ENCODE results near the gene ADGRL3.

The ADGRL3 gene

DNA sequence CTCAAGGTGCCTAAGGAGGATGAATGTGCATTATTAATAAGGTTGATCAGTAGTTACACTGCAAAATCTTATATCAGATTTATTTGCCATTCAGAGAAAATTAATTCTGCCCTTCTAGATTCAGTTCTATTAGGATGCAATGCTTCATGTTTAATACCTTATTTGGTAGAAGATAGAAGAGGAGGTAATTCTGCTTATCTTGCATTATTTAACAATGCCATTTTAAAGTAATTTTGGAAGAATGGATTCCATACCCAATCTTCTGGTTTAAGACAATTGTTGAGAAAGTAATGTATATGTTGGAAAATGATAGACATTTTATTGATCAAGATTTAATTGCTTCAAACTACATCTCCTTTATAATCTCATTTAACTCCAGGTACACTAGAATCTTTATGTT lies 360.9 kb downstream of the ADGRL3 start:
- CTCF ChIA-PET, result no interaction called here
- Histone ChIP-seq H3K4me3 (ENCODE audit: low read depth, low read length) (no peak overlapping the region), H3K27ac (ENCODE audit: extremely low read depth, low read depth, low read length) (no peak overlapping the region), H3K36me3 (ENCODE audit: control insufficient read depth in 2 of 2, insufficient read depth in 1 of 2, low read length in 2 of 2) (no peaks in the 10 kb centered on the region), H3K9me3 (ENCODE audit: control insufficient read depth, insufficient read depth, low read depth, low read length) (no peaks in the 10 kb centered on the region), H3K4me1 (ENCODE audit: control insufficient read depth, insufficient read depth, low read length) (0 out of 2 replicates have a peak, but pooled peaks cover 3% of the 10 kb centered on the region)
- TF ChIP-seq ZNF521 (tag by site-specific recombination; IDR thresholded peaks at IDR 0.05), result no peak
- TF ChIP-seq ZNF132 (tag by site-specific recombination; IDR thresholded peaks at IDR 0.05; ENCODE audit: borderline replicate concordance), result no peak
- POLR2A ChIA-PET, result no interaction called here

DNA sequence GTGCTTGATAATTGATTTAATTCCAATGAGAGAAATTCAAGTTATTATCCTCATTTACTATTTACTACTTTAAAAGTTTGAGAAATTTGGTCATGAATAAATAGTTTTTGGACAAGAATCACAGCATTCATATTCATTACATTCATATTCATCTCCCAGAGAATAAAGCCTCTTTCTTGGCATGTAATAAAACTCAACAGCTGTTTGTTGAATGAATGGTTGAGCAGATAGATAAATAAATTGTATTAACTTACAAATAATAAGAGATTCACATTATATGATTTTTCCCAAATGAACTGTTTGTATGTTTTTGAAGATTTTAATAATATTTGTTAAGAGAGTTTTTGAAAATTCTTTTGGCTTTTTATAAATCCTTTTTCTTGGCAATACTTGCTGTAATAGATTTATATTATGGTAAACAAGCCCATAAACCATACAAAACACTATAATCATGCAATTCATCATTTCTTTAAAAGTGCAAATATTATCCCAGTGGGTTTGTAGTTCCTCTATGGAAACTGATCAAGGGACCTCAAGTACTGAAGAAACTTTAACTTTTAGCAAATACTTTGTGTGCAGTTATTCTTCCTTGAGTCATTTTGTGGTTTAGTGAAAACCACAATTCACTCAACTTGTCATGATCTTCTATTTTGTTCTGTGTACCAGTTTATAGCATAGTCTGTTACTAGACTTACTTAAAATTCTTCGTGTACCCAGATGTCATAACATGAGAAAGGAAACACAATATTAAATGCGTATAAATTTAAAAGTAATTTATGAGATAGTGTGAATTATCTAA lies 371.8 kb downstream of the ADGRL3 start:
- H3K4me3 ChIP-seq (ENCODE audit: low read depth, low read length), result no peak overlapping the region
- ChIA-PET POLR2A (no interaction called here), CTCF (no interaction called here)
- no peaks in the 10 kb centered on the region for H3K36me3 ChIP-seq (ENCODE audit: control insufficient read depth in 2 of 2, insufficient read depth in 1 of 2, low read length in 2 of 2)
- no peaks in the 10 kb centered on the region for H3K4me1 ChIP-seq (ENCODE audit: control insufficient read depth, insufficient read depth, low read length)
- no peak overlapping the region for H3K27ac ChIP-seq (ENCODE audit: extremely low read depth, low read depth, low read length)
- TF ChIP-seq IKZF3 (tag by site-specific recombination; IDR thresholded peaks at IDR 0.05), result no peak
- TF ChIP-seq, protein P1, sequence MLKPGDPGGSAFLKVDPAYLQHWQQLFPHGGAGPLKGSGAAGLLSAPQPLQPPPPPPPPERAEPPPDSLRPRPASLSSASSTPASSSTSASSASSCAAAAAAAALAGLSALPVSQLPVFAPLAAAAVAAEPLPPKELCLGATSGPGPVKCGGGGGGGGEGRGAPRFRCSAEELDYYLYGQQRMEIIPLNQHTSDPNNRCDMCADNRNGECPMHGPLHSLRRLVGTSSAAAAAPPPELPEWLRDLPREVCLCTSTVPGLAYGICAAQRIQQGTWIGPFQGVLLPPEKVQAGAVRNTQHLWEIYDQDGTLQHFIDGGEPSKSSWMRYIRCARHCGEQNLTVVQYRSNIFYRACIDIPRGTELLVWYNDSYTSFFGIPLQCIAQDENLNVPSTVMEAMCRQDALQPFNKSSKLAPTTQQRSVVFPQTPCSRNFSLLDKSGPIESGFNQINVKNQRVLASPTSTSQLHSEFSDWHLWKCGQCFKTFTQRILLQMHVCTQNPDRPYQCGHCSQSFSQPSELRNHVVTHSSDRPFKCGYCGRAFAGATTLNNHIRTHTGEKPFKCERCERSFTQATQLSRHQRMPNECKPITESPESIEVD (tag by site-specific recombination; IDR thresholded peaks at IDR 0.05), result 0 out of 2 replicates have a peak, but pooled peaks have one; percentile 23
- no peaks in the 10 kb centered on the region for H3K9me3 ChIP-seq (ENCODE audit: control insufficient read depth, insufficient read depth, low read depth, low read length)

DNA sequence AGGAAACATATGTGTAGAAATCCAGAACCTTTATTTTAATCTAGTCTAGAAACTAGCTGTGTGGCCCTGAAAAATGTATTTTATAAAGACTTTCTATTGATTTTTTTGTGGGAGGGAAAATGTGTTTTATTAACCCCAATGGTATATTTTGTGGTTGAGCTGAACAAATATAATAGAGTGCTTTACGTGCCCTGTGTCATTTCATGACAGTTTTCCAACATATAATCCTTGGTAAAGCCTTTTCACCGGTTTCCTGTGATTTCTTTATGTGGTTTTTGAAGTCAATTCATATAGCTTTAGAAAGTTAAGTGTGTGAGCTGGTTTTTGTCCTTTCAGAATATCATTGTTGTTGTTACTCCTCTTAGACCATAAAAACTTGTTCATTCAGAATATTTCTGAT lies 375.7 kb downstream of the ADGRL3 start:
- no peak overlapping the region for H3K27ac ChIP-seq (ENCODE audit: extremely low read depth, low read depth, low read length)
- no peaks in the 10 kb centered on the region for H3K36me3 ChIP-seq (ENCODE audit: control insufficient read depth in 2 of 2, insufficient read depth in 1 of 2, low read length in 2 of 2)
- TF ChIP-seq OSR2 (tag by site-specific recombination; IDR thresholded peaks at IDR 0.05) (no peak), ZNF394 (tag by site-specific recombination; IDR thresholded peaks at IDR 0.05; ENCODE audit: borderline replicate concordance) (no peak), ZFHX2 (tag by site-specific recombination; conservative IDR thresholded peaks at IDR 0.05) (no peak), ZNF792 (tag by site-specific recombination; IDR thresholded peaks at IDR 0.05) (no peak), ZNF621 (tag by site-specific recombination; IDR thresholded peaks at IDR 0.05) (no peak), ZBTB1 (tag by site-specific recombination; IDR thresholded peaks at IDR 0.05) (no peak)
- TF ChIP-seq, protein P2, sequence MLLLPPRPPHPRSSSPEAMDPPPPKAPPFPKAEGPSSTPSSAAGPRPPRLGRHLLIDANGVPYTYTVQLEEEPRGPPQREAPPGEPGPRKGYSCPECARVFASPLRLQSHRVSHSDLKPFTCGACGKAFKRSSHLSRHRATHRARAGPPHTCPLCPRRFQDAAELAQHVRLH (tag by site-specific recombination; IDR thresholded peaks at IDR 0.05), result no peak
- POLR2A ChIA-PET, result no interaction called here
- CTCF ChIA-PET, result no interaction called here
- no peaks in the 10 kb centered on the region for H3K9me3 ChIP-seq (ENCODE audit: control insufficient read depth, insufficient read depth, low read depth, low read length)
- H3K4me3 ChIP-seq (ENCODE audit: low read depth, low read length), result no peak overlapping the region
- H3K4me1 ChIP-seq (ENCODE audit: control insufficient read depth, insufficient read depth, low read length), result no peaks in the 10 kb centered on the region

DNA sequence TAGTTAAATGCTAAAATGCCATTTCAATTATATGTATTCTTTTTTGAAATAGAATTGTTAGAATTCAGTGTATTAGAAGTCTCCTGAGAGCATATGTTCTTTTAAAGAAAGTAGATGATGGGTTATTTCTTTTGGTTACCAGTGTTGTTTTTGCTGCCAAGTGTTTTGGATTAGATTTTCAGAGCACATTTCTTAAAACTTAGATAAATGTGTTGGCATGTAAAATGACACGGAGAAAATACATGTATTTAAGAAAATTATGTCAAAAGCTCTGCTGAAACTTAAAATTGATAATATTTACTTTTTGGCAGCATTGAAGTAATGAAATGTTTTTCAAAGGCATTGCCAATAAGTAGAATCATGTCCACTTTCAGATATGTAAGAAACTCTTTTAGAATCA lies 379.7 kb downstream of the ADGRL3 start:
- Histone ChIP-seq H3K4me3 (ENCODE audit: low read depth, low read length) (no peak overlapping the region), H3K9me3 (ENCODE audit: control insufficient read depth, insufficient read depth, low read depth, low read length) (no peaks in the 10 kb centered on the region), H3K27ac (ENCODE audit: extremely low read depth, low read depth, low read length) (no peak overlapping the region), H3K4me1 (ENCODE audit: control insufficient read depth, insufficient read depth, low read length) (no peaks in the 10 kb centered on the region), H3K36me3 (ENCODE audit: control insufficient read depth in 2 of 2, insufficient read depth in 1 of 2, low read length in 2 of 2) (no peaks in the 10 kb centered on the region)
- ChIA-PET CTCF (no interaction called here), POLR2A (no interaction called here)
- TF ChIP-seq, protein P3, sequence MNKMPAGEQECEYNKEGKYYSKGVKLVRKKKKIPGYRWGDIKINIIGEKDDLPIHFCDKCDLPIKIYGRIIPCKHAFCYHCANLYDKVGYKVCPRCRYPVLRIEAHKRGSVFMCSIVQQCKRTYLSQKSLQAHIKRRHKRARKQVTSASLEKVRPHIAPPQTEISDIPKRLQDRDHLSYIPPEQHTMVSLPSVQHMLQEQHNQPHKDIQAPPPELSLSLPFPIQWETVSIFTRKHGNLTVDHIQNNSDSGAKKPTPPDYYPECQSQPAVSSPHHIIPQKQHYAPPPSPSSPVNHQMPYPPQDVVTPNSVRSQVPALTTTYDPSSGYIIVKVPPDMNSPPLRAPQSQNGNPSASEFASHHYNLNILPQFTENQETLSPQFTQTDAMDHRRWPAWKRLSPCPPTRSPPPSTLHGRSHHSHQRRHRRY (tag by site-specific recombination; IDR thresholded peaks at IDR 0.05), result no peak
- TF ChIP-seq, protein P4, sequence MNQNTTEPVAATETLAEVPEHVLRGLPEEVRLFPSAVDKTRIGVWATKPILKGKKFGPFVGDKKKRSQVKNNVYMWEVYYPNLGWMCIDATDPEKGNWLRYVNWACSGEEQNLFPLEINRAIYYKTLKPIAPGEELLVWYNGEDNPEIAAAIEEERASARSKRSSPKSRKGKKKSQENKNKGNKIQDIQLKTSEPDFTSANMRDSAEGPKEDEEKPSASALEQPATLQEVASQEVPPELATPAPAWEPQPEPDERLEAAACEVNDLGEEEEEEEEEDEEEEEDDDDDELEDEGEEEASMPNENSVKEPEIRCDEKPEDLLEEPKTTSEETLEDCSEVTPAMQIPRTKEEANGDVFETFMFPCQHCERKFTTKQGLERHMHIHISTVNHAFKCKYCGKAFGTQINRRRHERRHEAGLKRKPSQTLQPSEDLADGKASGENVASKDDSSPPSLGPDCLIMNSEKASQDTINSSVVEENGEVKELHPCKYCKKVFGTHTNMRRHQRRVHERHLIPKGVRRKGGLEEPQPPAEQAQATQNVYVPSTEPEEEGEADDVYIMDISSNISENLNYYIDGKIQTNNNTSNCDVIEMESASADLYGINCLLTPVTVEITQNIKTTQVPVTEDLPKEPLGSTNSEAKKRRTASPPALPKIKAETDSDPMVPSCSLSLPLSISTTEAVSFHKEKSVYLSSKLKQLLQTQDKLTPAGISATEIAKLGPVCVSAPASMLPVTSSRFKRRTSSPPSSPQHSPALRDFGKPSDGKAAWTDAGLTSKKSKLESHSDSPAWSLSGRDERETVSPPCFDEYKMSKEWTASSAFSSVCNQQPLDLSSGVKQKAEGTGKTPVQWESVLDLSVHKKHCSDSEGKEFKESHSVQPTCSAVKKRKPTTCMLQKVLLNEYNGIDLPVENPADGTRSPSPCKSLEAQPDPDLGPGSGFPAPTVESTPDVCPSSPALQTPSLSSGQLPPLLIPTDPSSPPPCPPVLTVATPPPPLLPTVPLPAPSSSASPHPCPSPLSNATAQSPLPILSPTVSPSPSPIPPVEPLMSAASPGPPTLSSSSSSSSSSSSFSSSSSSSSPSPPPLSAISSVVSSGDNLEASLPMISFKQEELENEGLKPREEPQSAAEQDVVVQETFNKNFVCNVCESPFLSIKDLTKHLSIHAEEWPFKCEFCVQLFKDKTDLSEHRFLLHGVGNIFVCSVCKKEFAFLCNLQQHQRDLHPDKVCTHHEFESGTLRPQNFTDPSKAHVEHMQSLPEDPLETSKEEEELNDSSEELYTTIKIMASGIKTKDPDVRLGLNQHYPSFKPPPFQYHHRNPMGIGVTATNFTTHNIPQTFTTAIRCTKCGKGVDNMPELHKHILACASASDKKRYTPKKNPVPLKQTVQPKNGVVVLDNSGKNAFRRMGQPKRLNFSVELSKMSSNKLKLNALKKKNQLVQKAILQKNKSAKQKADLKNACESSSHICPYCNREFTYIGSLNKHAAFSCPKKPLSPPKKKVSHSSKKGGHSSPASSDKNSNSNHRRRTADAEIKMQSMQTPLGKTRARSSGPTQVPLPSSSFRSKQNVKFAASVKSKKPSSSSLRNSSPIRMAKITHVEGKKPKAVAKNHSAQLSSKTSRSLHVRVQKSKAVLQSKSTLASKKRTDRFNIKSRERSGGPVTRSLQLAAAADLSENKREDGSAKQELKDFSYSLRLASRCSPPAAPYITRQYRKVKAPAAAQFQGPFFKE (tag by site-specific recombination; IDR thresholded peaks at IDR 0.05; ENCODE audit: borderline replicate concordance), result no peak
- no peak for TF ChIP-seq KLF1 (tag by site-specific recombination; IDR thresholded peaks at IDR 0.05)
- no peak for TF ChIP-seq ZNF248 (tag by site-specific recombination; IDR thresholded peaks at IDR 0.05)
- TF ChIP-seq, protein P5, sequence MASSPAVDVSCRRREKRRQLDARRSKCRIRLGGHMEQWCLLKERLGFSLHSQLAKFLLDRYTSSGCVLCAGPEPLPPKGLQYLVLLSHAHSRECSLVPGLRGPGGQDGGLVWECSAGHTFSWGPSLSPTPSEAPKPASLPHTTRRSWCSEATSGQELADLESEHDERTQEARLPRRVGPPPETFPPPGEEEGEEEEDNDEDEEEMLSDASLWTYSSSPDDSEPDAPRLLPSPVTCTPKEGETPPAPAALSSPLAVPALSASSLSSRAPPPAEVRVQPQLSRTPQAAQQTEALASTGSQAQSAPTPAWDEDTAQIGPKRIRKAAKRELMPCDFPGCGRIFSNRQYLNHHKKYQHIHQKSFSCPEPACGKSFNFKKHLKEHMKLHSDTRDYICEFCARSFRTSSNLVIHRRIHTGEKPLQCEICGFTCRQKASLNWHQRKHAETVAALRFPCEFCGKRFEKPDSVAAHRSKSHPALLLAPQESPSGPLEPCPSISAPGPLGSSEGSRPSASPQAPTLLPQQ (tag by site-specific recombination; IDR thresholded peaks at IDR 0.05), result no peak
- TF ChIP-seq ZNF660 (tag by site-specific recombination; IDR thresholded peaks at IDR 0.05), result no peak

Data from HEK293 (cell line).